Anterior cingulate cortex (tissue), 58 donors: ENCODE measurements around the gene PIK3CA.
"Not testable (repeated sequence)": the region's sequence is repeated elsewhere in the genome, so short reads cannot be mapped to it uniquely, and the experiment has no call there.

Experiments
- DNase-seq, 58 donors: peaks; one replicate each; lab custom pipeline; 2025; lab: John Stamatoyannopoulos, UW

The PIK3CA gene

GRCh38 chr3:179192542-179192941 lies 44.4 kb downstream of the PIK3CA start:
- DNase-seq = no peak

GRCh38 chr3:179194931-179195330 lies 46.8 kb downstream of the PIK3CA start:
- no peak for DNase-seq

- DNase-seq = no peak
Observed at GRCh38 chr3:179196098-179196497, 47.9 kb downstream of the PIK3CA start.

- no peak for DNase-seq
Observed at GRCh38 chr3:179196700-179197099, 48.5 kb downstream of the PIK3CA start.

- no peak for DNase-seq
Observed at GRCh38 chr3:179200790-179201189, 52.6 kb downstream of the PIK3CA start.

- DNase-seq = not testable (repeated sequence)
Observed at GRCh38 chr3:179215550-179215949, 67.4 kb downstream of the PIK3CA start.

- DNase-seq = not testable (repeated sequence)
Observed at GRCh38 chr3:179218213-179218612, 70.1 kb downstream of the PIK3CA start.

GRCh38 chr3:179223548-179223947 lies 75.4 kb downstream of the PIK3CA start:
- DNase-seq = no peak

- no peak for DNase-seq
Observed at GRCh38 chr3:179224584-179224983, 76.4 kb downstream of the PIK3CA start.

GRCh38 chr3:179227349-179227748 lies 79.2 kb downstream of the PIK3CA start:
- no peak for DNase-seq

GRCh38 chr3:179229177-179229576 lies 81.0 kb downstream of the PIK3CA start:
- DNase-seq = no peak

GRCh38 chr3:179233043-179233442 lies 84.9 kb downstream of the PIK3CA start:
- DNase-seq = no peak

GRCh38 chr3:179234199-179234598 lies 86.0 kb downstream of the PIK3CA start:
- no peak for DNase-seq

- DNase-seq = no peak
Observed at GRCh38 chr3:179236669-179237301, 88.6 kb downstream of the PIK3CA start.

GRCh38 chr3:179240299-179240698 lies 92.1 kb downstream of the PIK3CA start:
- not testable (repeated sequence) for DNase-seq

GRCh38 chr3:179242859-179243258 lies 94.7 kb downstream of the PIK3CA start:
- DNase-seq = not testable (repeated sequence)

GRCh38 chr3:179244878-179245277 lies 96.7 kb downstream of the PIK3CA start:
- no peak for DNase-seq

GRCh38 chr3:179247289-179248015 lies 99.3 kb downstream of the PIK3CA start:
- no peak for DNase-seq

- no peak for DNase-seq
Observed at GRCh38 chr3:179250803-179251476, 102.8 kb downstream of the PIK3CA start, which contains the start of gene KCNMB3. KCNMB3 (minus strand) TSS chr3:179251114; CDS start chr3:179250990, 124 bp downstream.

GRCh38 chr3:179256813-179257212 lies 108.7 kb downstream of the PIK3CA start:
- DNase-seq = no peak

GRCh38 chr3:179257742-179258141 lies 109.6 kb downstream of the PIK3CA start:
- DNase-seq = not testable (repeated sequence)
